GM12878 (cell line): ENCODE data around the gene CCL20.

Experiments
- FOXK2 ChIP-seq: fragments of 450-650 bp; IDR thresholded peaks from 2 replicates; pipeline ENCODE4 v1.6.1; 2017; ENCODE audit warnings: mild to moderate bottlenecking, moderate library complexity
- JUNB ChIP-seq: IDR thresholded peaks from 2 replicates; pipeline ENCODE4 v1.6.1; 2016; ENCODE audit warnings: antibody characterized with exemption, mild to moderate bottlenecking
- MYB ChIP-seq: fragments of 150-350 bp; IDR thresholded peaks from 2 replicates; pipeline ENCODE4 v1.6.1; 2014; ENCODE audit warnings: mild to moderate bottlenecking, low read depth, low read length, borderline replicate concordance
- MYC ChIP-seq: IDR thresholded peaks from 2 replicates; pipeline ENCODE4 v1.6.1; 2011; ENCODE audit warnings: mild to moderate bottlenecking, low read length, moderate library complexity, inconsistent platforms; ENCODE audit not compliant: insufficient read depth, insufficient replicate concordance, insufficient read length, severe bottlenecking
- RFX5 ChIP-seq: IDR thresholded peaks from 2 replicates; pipeline ENCODE4 v1.6.1; 2011; ENCODE audit warnings: low read depth, low read length, improper control_type of control experiment
- SMC3 ChIP-seq: IDR thresholded peaks from 2 replicates; pipeline ENCODE4 v1.6.1; 2011; ENCODE audit warnings: low read length, improper control_type of control experiment, borderline replicate concordance
- TAF1 ChIP-seq: IDR thresholded peaks from 2 replicates; pipeline ENCODE4 v1.6.1; 2011; ENCODE audit warnings: mild to moderate bottlenecking, low read depth, low read length, borderline replicate concordance
- TCF7 ChIP-seq: IDR thresholded peaks from 2 replicates; pipeline ENCODE4 v1.6.1; 2014; ENCODE audit warnings: antibody characterized with exemption, borderline replicate concordance
- TF ChIP-seq, protein P1 (sequence below), 3 experiments: IDR thresholded peaks in 2 of 3; conservative IDR thresholded peaks in 1 of 3; 2 replicates each; pipeline ENCODE4 v1.5.1; 2011; ENCODE audit warnings: low read depth in 3 of 3, low read length in 3 of 3, mild to moderate bottlenecking in 3 of 3, control low read depth in 2 of 3, moderate library complexity in 2 of 3, inconsistent platforms in 1 of 3, mixed read lengths in 1 of 3; ENCODE audit not compliant: control insufficient read depth in 2 of 3, insufficient read depth in 1 of 3; ENCODE audit errors: extremely low read depth in 1 of 3

GRCh38 chr2:227821043-227821942, 7.7 kb downstream of the CCL20 start:
- TF ChIP-seq RFX5 (no peak), SMC3 (no peak), JUNB (no peak), MYC (no peak), TAF1 (no peak), MYB (no peak), FOXK2 (no peak), TCF7 (no peak)
- TF ChIP-seq, protein P1, sequence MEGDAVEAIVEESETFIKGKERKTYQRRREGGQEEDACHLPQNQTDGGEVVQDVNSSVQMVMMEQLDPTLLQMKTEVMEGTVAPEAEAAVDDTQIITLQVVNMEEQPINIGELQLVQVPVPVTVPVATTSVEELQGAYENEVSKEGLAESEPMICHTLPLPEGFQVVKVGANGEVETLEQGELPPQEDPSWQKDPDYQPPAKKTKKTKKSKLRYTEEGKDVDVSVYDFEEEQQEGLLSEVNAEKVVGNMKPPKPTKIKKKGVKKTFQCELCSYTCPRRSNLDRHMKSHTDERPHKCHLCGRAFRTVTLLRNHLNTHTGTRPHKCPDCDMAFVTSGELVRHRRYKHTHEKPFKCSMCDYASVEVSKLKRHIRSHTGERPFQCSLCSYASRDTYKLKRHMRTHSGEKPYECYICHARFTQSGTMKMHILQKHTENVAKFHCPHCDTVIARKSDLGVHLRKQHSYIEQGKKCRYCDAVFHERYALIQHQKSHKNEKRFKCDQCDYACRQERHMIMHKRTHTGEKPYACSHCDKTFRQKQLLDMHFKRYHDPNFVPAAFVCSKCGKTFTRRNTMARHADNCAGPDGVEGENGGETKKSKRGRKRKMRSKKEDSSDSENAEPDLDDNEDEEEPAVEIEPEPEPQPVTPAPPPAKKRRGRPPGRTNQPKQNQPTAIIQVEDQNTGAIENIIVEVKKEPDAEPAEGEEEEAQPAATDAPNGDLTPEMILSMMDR (IDR thresholded peaks at IDR 0.05 in 2 of 3, conservative IDR thresholded peaks at IDR 0.05 in 1 of 3; ENCODE audit: control insufficient read depth in 2 of 3, extremely low read depth in 1 of 3, insufficient read depth in 1 of 3, low read depth in 3 of 3, low read length in 3 of 3): no peak
